K562 (cell line): ENCODE data around the gene MTHFSD. TPM values are rescaled to one million over a fixed set of nuclear protein-coding genes. Genes with fewer than 3 reads are reported as not detected.

Experiments used
- ATAC-seq: fragments of 200-7000 bp; cut with Tn5 transposase; 3 replicates; pipeline ENCODE4 v1.9.1; 2020; ENCODE audit warnings: moderate library complexity
- BruUV-seq: library from RNA; stranded (reverse); fragments of 400-500 nt; replicated peaks from 2 replicates; lab custom pipeline; 2021; lab: Mats Ljungman, UMichigan
- CTCF ChIA-PET: fragments of 300-600 bp; formaldehyde crosslinking; extraction: SDS; loops from one replicate; lab custom pipeline; 2021; ENCODE audit warnings: low intra/inter-chr PET ratio; lab: Yijun Ruan, JAX
- POLR2A ChIA-PET: fragments of 300-600, 350-650 bp; sonication (Branson Sonifier 250); formaldehyde crosslinking; extraction: SDS; loops from one replicate; lab custom pipeline; 2021; ENCODE audit warnings: antibody characterized with exemption, inconsistent platforms; lab: Yijun Ruan, JAX
- DNase-seq, 4 experiments: peaks; one replicate each; pipeline versions ENCODE4 v3.0.0 to v3.0.0-alpha.2; 2011 to 2018; ENCODE audit warnings: low spot score in 3 of 4, mixed read lengths in 3 of 4; ENCODE audit errors: extremely low read depth in 1 of 4
- FAIRE-seq: peaks from 2 replicates; lab custom pipeline; 2011; peaks lifted over from hg19 to GRCh38; lab: Jason Lieb, UNC
- H2AFZ ChIP-seq: 2 replicates; pipeline ENCODE4 v1.6.0; 2011; ENCODE audit warnings: low read depth, low read length, control low read depth, inconsistent platforms
- H3K27ac ChIP-seq: fragments of 200-600 bp; 3 replicates; pipeline ENCODE4 v1.8.0; 2011; ENCODE audit warnings: low read depth, mild to moderate bottlenecking, control low read depth, inconsistent platforms, low read length, moderate library complexity, mixed read lengths; ENCODE audit errors: extremely low read depth
- H3K27me3 ChIP-seq, 2 experiments: fragments of 300-600 bp in 1 of 2; 2 replicates in 1 of 2; 3 replicates in 1 of 2; pipeline versions ENCODE4 v1.6.0 to v1.8.0; 2011; ENCODE audit warnings: inconsistent platforms in 2 of 2, low read length in 2 of 2, mild to moderate bottlenecking in 1 of 2, mixed read lengths in 1 of 2, moderate library complexity in 1 of 2; ENCODE audit not compliant: control insufficient read depth in 2 of 2, insufficient read depth in 2 of 2
- H3K36me3 ChIP-seq: fragments of 300-600 bp; 3 replicates; pipeline ENCODE4 v1.8.0; 2011; ENCODE audit warnings: mild to moderate bottlenecking, low read length, inconsistent platforms; ENCODE audit not compliant: control insufficient read depth, insufficient read depth
- H3K4me1 ChIP-seq, 2 experiments: fragments of 200-600 bp in 1 of 2; replicated peaks in 1 of 2; 2 replicates in 1 of 2; 3 replicates in 1 of 2; pipeline versions ENCODE4 v1.5.1 to v1.8.0; 2011; ENCODE audit warnings: inconsistent platforms in 2 of 2, low read length in 2 of 2, mild to moderate bottlenecking in 1 of 2, mixed read lengths in 1 of 2, moderate library complexity in 1 of 2; ENCODE audit not compliant: control insufficient read depth in 2 of 2, insufficient read depth in 2 of 2
- H3K4me2 ChIP-seq: 2 replicates; pipeline ENCODE4 v1.6.1; 2011; ENCODE audit warnings: low read length, control low read depth, inconsistent platforms, mixed read lengths; ENCODE audit not compliant: insufficient read depth
- H3K4me3 ChIP-seq: fragments of 200-600 bp; sonication (generic), shearing (Covaris generic); 2 replicates; pipeline ENCODE4 v1.5.1; 2016; ENCODE audit warnings: control low read depth, inconsistent platforms
- H3K79me2 ChIP-seq: fragments of 200-600 bp; 3 replicates; pipeline ENCODE4 v1.8.0; 2011; ENCODE audit warnings: low read length, inconsistent platforms; ENCODE audit not compliant: control insufficient read depth, insufficient read depth
- H3K9ac ChIP-seq, 2 experiments: 2 replicates each; pipeline versions ENCODE4 v1.6.0 to v1.6.1; 2011; ENCODE audit warnings: low read depth in 2 of 2, low read length in 2 of 2, control low read depth in 1 of 2, inconsistent platforms in 1 of 2, mild to moderate bottlenecking in 1 of 2, mixed read lengths in 1 of 2; ENCODE audit not compliant: insufficient read depth in 1 of 2
- H3K9me1 ChIP-seq: one replicate; pipeline ENCODE4 v1.6.0; 2011; ENCODE audit warnings: inconsistent platforms, mild to moderate bottlenecking, low read length, moderate library complexity; ENCODE audit not compliant: control insufficient read depth, insufficient read depth
- H3K9me3 ChIP-seq: replicated peaks from 2 replicates; pipeline ENCODE4 v1.5.1; 2011; ENCODE audit warnings: low read depth, low read length, inconsistent platforms; ENCODE audit not compliant: control insufficient read depth, insufficient read depth
- H4K20me1 ChIP-seq: replicated peaks from 2 replicates; pipeline ENCODE4 v1.6.1; 2011; ENCODE audit warnings: low read length, inconsistent platforms, mixed read lengths; ENCODE audit not compliant: control insufficient read depth, insufficient read depth
- CAMTA2 ChIP-seq: fragments of 250-450 bp; sonication (Bioruptor Pico); conservative IDR thresholded peaks from 2 replicates; pipeline ENCODE4 v1.5.1; 2022
- CCNT2 ChIP-seq: IDR thresholded peaks from 2 replicates; pipeline ENCODE4 v1.6.1; 2011; ENCODE audit warnings: borderline replicate concordance, low read depth, mild to moderate bottlenecking, moderate library complexity, mixed read lengths, low read length; ENCODE audit not compliant: insufficient read length; ENCODE audit errors: extremely low read depth
- NELFE ChIP-seq: IDR thresholded peaks from 2 replicates; pipeline ENCODE4 v1.6.1; 2011; ENCODE audit warnings: mild to moderate bottlenecking; ENCODE audit not compliant: insufficient read depth, insufficient read length
- PHB2 ChIP-seq: fragments of 450-650 bp; IDR thresholded peaks from 2 replicates; pipeline ENCODE4 v1.6.1; 2017; ENCODE audit warnings: low read depth
- PPARD ChIP-seq: fragments of 250-450 bp; sonication (Bioruptor Pico); IDR thresholded peaks from 2 replicates; pipeline ENCODE4 v1.8.0; 2022; ENCODE audit warnings: inconsistent platforms, mild to moderate bottlenecking, moderate library complexity
- RCOR1 ChIP-seq, 2 experiments: IDR thresholded peaks; 2 replicates each; pipeline ENCODE4 v1.6.1; 2012; ENCODE audit warnings: low read depth in 2 of 2, low read length in 2 of 2, borderline replicate concordance in 1 of 2, improper control_type of control experiment in 1 of 2
- SIN3A ChIP-seq, 2 experiments: fragments of 150-350 bp in 1 of 2; IDR thresholded peaks; 2 replicates each; pipeline ENCODE4 v1.6.1; 2011 to 2016; ENCODE audit warnings: borderline replicate concordance in 2 of 2, low read depth in 2 of 2, low read length in 2 of 2, mild to moderate bottlenecking in 2 of 2, moderate library complexity in 2 of 2; ENCODE audit not compliant: control insufficient read depth in 1 of 2
- SRSF7 ChIP-seq: fragments of 200-400 bp; formaldehyde crosslinking; optimal IDR thresholded peaks from 2 replicates; pipeline ENCODE3; 2017; ENCODE audit warnings: mild to moderate bottlenecking, low read depth, low read length
- TCF7 ChIP-seq: sonication (generic); IDR thresholded peaks from 2 replicates; pipeline ENCODE4 v1.6.1; 2016; ENCODE audit warnings: antibody characterized with exemption, borderline replicate concordance
- TCFL5 ChIP-seq: fragments of 250-450 bp; sonication (Bioruptor Pico); conservative IDR thresholded peaks from 2 replicates; pipeline ENCODE4 v1.6.1; 2021; ENCODE audit warnings: mild to moderate bottlenecking, moderate library complexity, matching md5 sums
- TGIF2 ChIP-seq: sonication (generic); formaldehyde crosslinking; IDR thresholded peaks from 2 replicates; pipeline ENCODE4 v1.8.1; 2022; ENCODE audit warnings: mild to moderate bottlenecking, missing genetic modification reagents, moderate library complexity
- ZBTB33 ChIP-seq: sonication (generic); formaldehyde crosslinking; IDR thresholded peaks from 2 replicates; pipeline ENCODE4 v1.8.1; 2023; ENCODE audit warnings: mild to moderate bottlenecking, missing genetic modification reagents
- ZBTB7A ChIP-seq: IDR thresholded peaks from 2 replicates; pipeline ENCODE4 v1.6.1; 2011; ENCODE audit warnings: low read depth, mild to moderate bottlenecking, low read length, moderate library complexity, borderline replicate concordance; ENCODE audit not compliant: control insufficient read depth
- ZNF644 ChIP-seq: fragments of 200-800 bp; sonication (Bioruptor generic); IDR thresholded peaks from 2 replicates; pipeline ENCODE4 v1.6.1; 2016; ENCODE audit warnings: low read depth, missing genetic modification characterization, missing compliant biosample characterization
- ZNF785 ChIP-seq: fragments of 250-450 bp; sonication (Bioruptor Pico); IDR thresholded peaks from 2 replicates; pipeline ENCODE4 v1.4.0; 2020; ENCODE audit warnings: mild to moderate bottlenecking
- ZNF79 ChIP-seq: fragments of 250-450 bp; sonication (Bioruptor Pico); IDR thresholded peaks from 2 replicates; pipeline ENCODE4 v1.4.0; 2020; ENCODE audit warnings: low read depth, mild to moderate bottlenecking, moderate library complexity
- WGBS: fragments of 100-300 bp; shearing (Covaris generic); methylation state at CpG from one replicate; pipeline ENCODE4 v1.1.6; 2016; ENCODE audit warnings: low coverage, mixed read lengths; ENCODE audit not compliant: insufficient coverage; ENCODE audit errors: missing lambda C conversion rate; 5-methylcytosine and 5-hydroxymethylcytosine counted together
- in situ Hi-C: fragments of 300-500 bp; cut with MboI; formaldehyde crosslinking; loops from 4 replicates; pipeline ENCODE4 v1.15.0; 2018; ENCODE audit warnings: inconsistent platforms, mixed read lengths
- intact Hi-C: fragments of 100-400 bp; cut with micrococcal nuclease; formaldehyde crosslinking; loops from 2 replicates; pipeline ENCODE4 v1.14.2; 2022
- polyA plus RNA-seq, 8 experiments: library from polyadenylated mRNA; depleted of rRNA in 4 of 8; stranded (reverse) in 5 of 8; unstranded in 3 of 8; fragments of >200 nt; fragmentation: Nextera tagmentation in 2 of 8; fragmentation: Illumina TruSeq in 1 of 8; extraction: Ambion mirVana in 2 of 8; extraction: Trizol in 1 of 8; gene quantifications; 2 replicates each; pipeline versions ENCODE4 v1.2.1 to v1.2.3, GENCODE V29; 2011 to 2014; ENCODE audit warnings: inconsistent platforms in 1 of 8, missing spikeins in 1 of 8
- total RNA-seq, 7 experiments: library from RNA; depleted of rRNA in 6 of 7; stranded (reverse); fragments of >200 nt in 6 of 7; fragmentation: Illumina TruSeq in 2 of 7; extraction: Trizol in 2 of 7; gene quantifications; 2 replicates each; pipeline versions ENCODE4 v1.2.1 to v1.2.3, GENCODE V29; 2011 to 2021; ENCODE audit warnings: low replicate concordance in 1 of 7
- TF ChIP-seq, protein P1 (sequence below): sonication (generic); formaldehyde crosslinking; IDR thresholded peaks from 2 replicates; pipeline ENCODE4 v1.9.0; 2022; ENCODE audit warnings: mild to moderate bottlenecking, missing genetic modification reagents

MTHFSD gene
- total and polyA plus RNA-seq, 9 of the 15 experiments (the other 6 are each of a cell fraction or from before 2014, with no cell fraction given) = 3.2 to 20.2 (median 12.0) TPM

DNA sequence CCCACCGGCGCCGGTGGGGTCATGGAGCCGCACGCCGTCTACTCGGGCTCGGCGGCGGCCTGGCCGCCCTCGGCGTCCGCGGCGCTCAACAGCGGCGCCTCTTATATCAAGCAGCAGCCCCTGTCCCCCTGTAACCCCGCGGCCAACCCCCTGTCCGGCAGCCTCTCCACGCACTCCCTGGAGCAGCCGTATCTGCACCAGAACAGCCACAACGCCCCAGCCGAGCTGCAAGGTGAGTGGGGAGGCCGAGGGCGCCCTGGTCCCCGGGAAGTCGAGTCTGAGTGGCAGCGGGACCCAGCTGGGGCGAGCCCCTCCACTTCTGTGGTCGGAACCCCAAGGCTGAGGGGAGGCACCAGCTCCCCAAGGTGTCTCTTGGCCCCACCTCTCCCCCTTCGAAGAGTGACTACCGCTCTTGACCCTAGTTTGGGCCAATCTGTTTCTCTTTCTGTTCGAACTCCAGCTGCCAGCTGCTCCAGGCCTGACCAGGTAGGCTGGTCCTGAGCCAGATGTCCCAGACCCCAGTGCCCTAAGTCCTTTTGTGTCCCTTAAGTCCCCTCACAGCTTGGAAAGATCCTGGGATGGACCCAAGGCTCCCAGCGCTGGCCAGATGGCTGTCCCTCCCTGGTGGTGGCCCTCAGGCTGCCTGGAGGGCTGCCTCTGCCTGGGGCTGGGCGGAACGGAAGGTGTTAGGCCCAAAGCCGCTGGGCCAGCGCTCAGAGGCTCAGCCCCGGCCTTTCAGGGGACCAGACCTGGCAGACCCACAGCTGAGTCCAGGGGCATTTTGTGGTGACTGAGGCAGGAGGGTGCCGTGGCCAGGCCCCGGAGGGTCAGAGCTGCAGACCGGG lies 43.5 kb downstream of the MTHFSD start (continued):
- TF ChIP-seq ZNF79 (CRISPR knock-in tag) (no peak), ZNF785 (CRISPR knock-in tag) (no peak), SIN3A (IDR thresholded peaks at IDR 0.05; ENCODE audit: borderline replicate concordance in 2 of 2, control insufficient read depth in 1 of 2, low read depth in 2 of 2, low read length in 2 of 2) (no peak), PHB2 (no peak), ZNF644 (tag) (no peak), RCOR1 (IDR thresholded peaks at IDR 0.05; ENCODE audit: borderline replicate concordance in 1 of 2, low read depth in 2 of 2, low read length in 2 of 2) (no peak)
- TF ChIP-seq, protein P1, sequence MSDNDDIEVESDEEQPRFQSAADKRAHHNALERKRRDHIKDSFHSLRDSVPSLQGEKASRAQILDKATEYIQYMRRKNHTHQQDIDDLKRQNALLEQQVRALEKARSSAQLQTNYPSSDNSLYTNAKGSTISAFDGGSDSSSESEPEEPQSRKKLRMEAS (CRISPR knock-in tag) = no peak

DNA sequence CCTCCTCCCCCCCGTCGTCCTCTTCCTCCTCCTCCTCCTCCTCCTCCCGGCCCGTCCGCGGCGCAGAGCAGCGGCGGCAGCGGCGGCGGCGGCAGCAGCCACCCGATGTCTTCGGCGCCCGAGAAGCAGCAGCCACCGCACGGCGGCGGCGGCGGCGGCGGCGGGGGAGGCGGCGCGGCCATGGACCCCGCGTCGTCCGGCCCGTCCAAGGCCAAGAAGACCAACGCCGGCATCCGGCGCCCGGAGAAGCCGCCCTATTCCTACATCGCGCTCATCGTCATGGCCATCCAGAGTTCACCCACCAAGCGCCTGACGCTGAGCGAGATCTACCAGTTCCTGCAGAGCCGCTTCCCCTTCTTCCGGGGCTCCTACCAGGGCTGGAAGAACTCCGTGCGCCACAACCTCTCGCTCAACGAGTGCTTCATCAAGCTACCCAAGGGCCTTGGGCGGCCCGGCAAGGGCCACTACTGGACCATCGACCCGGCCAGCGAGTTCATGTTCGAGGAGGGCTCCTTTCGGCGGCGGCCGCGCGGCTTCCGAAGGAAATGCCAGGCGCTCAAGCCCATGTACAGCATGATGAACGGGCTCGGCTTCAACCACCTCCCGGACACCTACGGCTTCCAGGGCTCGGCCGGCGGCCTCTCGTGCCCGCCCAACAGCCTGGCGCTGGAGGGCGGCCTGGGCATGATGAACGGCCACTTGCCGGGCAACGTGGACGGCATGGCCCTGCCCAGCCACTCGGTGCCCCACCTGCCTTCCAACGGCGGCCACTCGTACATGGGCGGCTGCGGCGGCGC lies 44.4 kb downstream of the MTHFSD start, which contains the start of gene FOXF1:
TSS of gene FOXF1 (plus strand) at position 63 of the 797 bp plus-strand sequence. CDS start at position 106, 43 bp downstream.
- ChIA-PET POLR2A (interaction anchor here (0.6 kb wide), 2 partner anchors 41 to 182 kb away, joined by 3 read pairs; no protein-coding TSS in a partner anchor), CTCF (no interaction called here)
- H3K36me3 ChIP-seq = no peaks in the 10 kb centered on the region
- no peak within 1 kb of the TSS for H3K27ac ChIP-seq
- H3K4me2 ChIP-seq = no peak within 1 kb of the TSS
- 46% methylated on average over 22 of the region's 89 CpGs for WGBS
- no peaks in the 10 kb centered on the region for H3K9me1 ChIP-seq
- no peak within 1 kb of the TSS for H3K4me3 ChIP-seq
- no TSS peak for BruUV-seq
- in situ Hi-C loops = loop anchor here (10.0 kb wide), 2 partner anchors 466 to 686 kb away; no protein-coding TSS in a partner anchor
- ATAC-seq (no peak), DNase-seq (no peak), FAIRE-seq (no peak)
- H4K20me1 ChIP-seq = no peaks in the 10 kb centered on the region
- H3K27me3 ChIP-seq = peaks cover 28 to 54% of the 10 kb centered on the region in 2 experiments; a peak in 4 of 5 replicates
- no peak within 1 kb of the TSS for H3K9ac ChIP-seq
- H3K9me3 ChIP-seq = no peaks in the 10 kb centered on the region
- no peaks in the 10 kb centered on the region for H3K79me2 ChIP-seq
- peaks cover 0 to 11% of the 10 kb centered on the region in 2 experiments; a peak in 2 of 5 replicates for H3K4me1 ChIP-seq
- no peak within 1 kb of the TSS for H2AFZ ChIP-seq
- intact Hi-C loops = loop anchor here (10.0 kb wide), 1 partner anchor 466 kb away; no protein-coding TSS in a partner anchor
- TF ChIP-seq CCNT2 = no peak
- TF ChIP-seq TCF7 = no peak
- TF ChIP-seq ZBTB33 (CRISPR knock-in tag) = no peak
- TF ChIP-seq TGIF2 (CRISPR knock-in tag) = no peak
- no peak for TF ChIP-seq NELFE
- TF ChIP-seq PPARD (CRISPR knock-in tag) = no peak
- no peak for TF ChIP-seq TCFL5
- TF ChIP-seq CAMTA2 (CRISPR knock-in tag) = no peak
- TF ChIP-seq SRSF7 = no peak
- TF ChIP-seq ZBTB7A = no peak
